ENCODE results near the gene PSEN1. TPM values are rescaled to one million over a fixed set of nuclear protein-coding genes. Genes with fewer than 3 reads are reported as not detected.
A peak's percentile ranks its signal among the peaks of the same experiment; 100 is the strongest.

PSEN1 gene
- total and polyA plus RNA-seq, 10 of the 15 experiments (the other 5 are each of a cell fraction or from before 2014, with no cell fraction given) = 8.9 to 32.3 (median 21.8) TPM

- TF ChIP-seq CHD1 (IDR thresholded peaks at IDR 0.05; ENCODE audit: low read depth, low read length) (no peak), BACH1 (IDR thresholded peaks at IDR 0.05; ENCODE audit: borderline replicate concordance) (no peak), SIN3A (IDR thresholded peaks at IDR 0.05; ENCODE audit: low read depth, low read length) (no peak), GATAD2B (conservative IDR thresholded peaks at IDR 0.05; ENCODE audit: low read depth) (no peak), EED (IDR thresholded peaks at IDR 0.05; ENCODE audit: low read depth) (0 out of 2 replicates have a peak, but pooled peaks have one; percentile 12), IKZF1 (conservative IDR thresholded peaks at IDR 0.05) (peak; percentile 64), SMC3 (IDR thresholded peaks at IDR 0.05; ENCODE audit: borderline replicate concordance, low read length) (peak; percentile 74), ZBTB33 (IDR thresholded peaks at IDR 0.05) (no peak), SMAD1 (IDR thresholded peaks at IDR 0.05; ENCODE audit: low read depth, partially characterized antibody) (no peak), TCF12 (IDR thresholded peaks at IDR 0.05; ENCODE audit: low read depth, low read length) (0 out of 2 replicates have a peak, but pooled peaks have one; percentile 39), RAD21 (IDR thresholded peaks at IDR 0.05; ENCODE audit: insufficient read depth, low read depth, low read length) (peak; percentile 69), TARDBP (IDR thresholded peaks at IDR 0.05; ENCODE audit: borderline replicate concordance) (no peak), NRF1 (conservative IDR thresholded peaks at IDR 0.05; ENCODE audit: low read depth, low read length) (no peak), NFIC (IDR thresholded peaks at IDR 0.05; ENCODE audit: low read depth, low read length) (no peak), IKZF2 (IDR thresholded peaks at IDR 0.05) (0 out of 4 replicates have a peak, but pooled peaks of 1 of the 2 experiments have one; percentile 18), MEF2B (IDR thresholded peaks at IDR 0.05; ENCODE audit: partially characterized antibody, poor library complexity, severe bottlenecking) (no peak), SMAD5 (IDR thresholded peaks at IDR 0.05; ENCODE audit: low read depth) (no peak), YY1 (IDR thresholded peaks at IDR 0.05; ENCODE audit: low read depth, low read length) (0 out of 2 replicates have a peak, but pooled peaks have one; percentile 28)
- TF ChIP-seq, protein P1, sequence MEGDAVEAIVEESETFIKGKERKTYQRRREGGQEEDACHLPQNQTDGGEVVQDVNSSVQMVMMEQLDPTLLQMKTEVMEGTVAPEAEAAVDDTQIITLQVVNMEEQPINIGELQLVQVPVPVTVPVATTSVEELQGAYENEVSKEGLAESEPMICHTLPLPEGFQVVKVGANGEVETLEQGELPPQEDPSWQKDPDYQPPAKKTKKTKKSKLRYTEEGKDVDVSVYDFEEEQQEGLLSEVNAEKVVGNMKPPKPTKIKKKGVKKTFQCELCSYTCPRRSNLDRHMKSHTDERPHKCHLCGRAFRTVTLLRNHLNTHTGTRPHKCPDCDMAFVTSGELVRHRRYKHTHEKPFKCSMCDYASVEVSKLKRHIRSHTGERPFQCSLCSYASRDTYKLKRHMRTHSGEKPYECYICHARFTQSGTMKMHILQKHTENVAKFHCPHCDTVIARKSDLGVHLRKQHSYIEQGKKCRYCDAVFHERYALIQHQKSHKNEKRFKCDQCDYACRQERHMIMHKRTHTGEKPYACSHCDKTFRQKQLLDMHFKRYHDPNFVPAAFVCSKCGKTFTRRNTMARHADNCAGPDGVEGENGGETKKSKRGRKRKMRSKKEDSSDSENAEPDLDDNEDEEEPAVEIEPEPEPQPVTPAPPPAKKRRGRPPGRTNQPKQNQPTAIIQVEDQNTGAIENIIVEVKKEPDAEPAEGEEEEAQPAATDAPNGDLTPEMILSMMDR (IDR thresholded peaks at IDR 0.05 in 2 of 3, conservative IDR thresholded peaks at IDR 0.05 in 1 of 3; ENCODE audit: control insufficient read depth in 2 of 3, extremely low read depth in 1 of 3, insufficient read depth in 1 of 3, low read depth in 3 of 3, low read length in 3 of 3) = peak; percentile 48 to 70 (median 52)
- TF ChIP-seq, protein P2, sequence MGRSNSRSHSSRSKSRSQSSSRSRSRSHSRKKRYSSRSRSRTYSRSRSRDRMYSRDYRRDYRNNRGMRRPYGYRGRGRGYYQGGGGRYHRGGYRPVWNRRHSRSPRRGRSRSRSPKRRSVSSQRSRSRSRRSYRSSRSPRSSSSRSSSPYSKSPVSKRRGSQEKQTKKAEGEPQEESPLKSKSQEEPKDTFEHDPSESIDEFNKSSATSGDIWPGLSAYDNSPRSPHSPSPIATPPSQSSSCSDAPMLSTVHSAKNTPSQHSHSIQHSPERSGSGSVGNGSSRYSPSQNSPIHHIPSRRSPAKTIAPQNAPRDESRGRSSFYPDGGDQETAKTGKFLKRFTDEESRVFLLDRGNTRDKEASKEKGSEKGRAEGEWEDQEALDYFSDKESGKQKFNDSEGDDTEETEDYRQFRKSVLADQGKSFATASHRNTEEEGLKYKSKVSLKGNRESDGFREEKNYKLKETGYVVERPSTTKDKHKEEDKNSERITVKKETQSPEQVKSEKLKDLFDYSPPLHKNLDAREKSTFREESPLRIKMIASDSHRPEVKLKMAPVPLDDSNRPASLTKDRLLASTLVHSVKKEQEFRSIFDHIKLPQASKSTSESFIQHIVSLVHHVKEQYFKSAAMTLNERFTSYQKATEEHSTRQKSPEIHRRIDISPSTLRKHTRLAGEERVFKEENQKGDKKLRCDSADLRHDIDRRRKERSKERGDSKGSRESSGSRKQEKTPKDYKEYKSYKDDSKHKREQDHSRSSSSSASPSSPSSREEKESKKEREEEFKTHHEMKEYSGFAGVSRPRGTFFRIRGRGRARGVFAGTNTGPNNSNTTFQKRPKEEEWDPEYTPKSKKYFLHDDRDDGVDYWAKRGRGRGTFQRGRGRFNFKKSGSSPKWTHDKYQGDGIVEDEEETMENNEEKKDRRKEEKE (IDR thresholded peaks at IDR 0.05) = no peak
Measured at GRCh38 chr14:73231981-73232851, 95.9 kb downstream of the PSEN1 start (continued).

Data from GM12878 (cell line).